ENCODE results near the gene MLLT6. TPM values are rescaled to one million over a fixed set of nuclear protein-coding genes. Genes with fewer than 3 reads are reported as not detected.

The MLLT6 gene
- total and polyA plus RNA-seq, 2 of the 13 experiments (the other 11 are each of a cell fraction or from before 2014, with no cell fraction given) = 50.7 to 69.5 TPM

DNA sequence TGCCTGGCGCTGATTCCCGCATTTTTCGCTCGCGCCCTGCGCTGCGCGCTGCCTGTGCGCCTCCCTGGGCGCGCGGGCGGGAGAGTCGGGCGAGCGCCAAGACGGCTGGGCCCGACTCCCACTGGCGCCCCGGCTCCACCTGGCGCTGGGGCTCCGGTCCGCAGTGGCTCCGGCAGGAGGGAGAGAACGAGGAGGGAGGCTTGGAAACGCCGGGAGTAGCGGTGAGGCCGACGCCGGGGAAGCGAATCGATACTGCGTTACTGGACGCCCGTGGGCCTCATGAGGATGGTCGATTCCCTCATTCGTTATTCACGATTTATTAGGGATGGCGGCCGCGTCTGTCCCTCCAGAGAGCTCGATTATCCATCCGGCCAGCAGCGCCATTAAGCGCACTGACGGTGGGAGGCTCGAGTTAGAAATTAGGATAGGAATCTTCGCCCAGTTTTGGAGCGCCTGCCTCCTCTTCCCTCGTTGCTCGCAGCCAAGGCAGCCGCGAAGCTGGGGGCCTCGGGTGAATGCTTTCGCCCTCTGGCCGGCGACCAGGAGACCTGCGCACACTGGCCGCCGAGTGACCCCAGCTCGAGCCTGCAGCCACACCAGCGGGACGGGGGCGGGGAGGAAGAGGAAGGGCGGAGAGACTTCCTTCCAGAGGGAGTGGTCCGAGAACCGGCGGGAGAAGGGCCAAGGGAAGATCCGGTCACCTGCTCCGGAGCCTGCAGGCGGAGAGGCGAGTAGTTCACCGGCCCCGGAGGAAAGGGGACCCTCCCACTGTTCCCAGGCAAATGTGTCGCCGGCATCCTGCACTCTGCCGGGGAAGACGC, 44.4 kb downstream of the MLLT6 start (continued):
- TF ChIP-seq ZBTB43 (CRISPR knock-in tag; conservative IDR thresholded peaks at IDR 0.05) (peak; percentile 86; the same call in 1 of the 2 replicates), ZNF281 (CRISPR knock-in tag; IDR thresholded peaks at IDR 0.05; ENCODE audit: borderline replicate concordance) (no peak; the same call in 1 of the 2 replicates), RXRB (CRISPR knock-in tag; IDR thresholded peaks at IDR 0.05; ENCODE audit: borderline replicate concordance) (no peak; the same call in 1 of the 2 replicates), SRY (CRISPR knock-in tag; IDR thresholded peaks at IDR 0.05) (peak; percentile 52; the same call in 1 of the 2 replicates), DDIT3 (CRISPR knock-in tag; IDR thresholded peaks at IDR 0.05) (no peak), PLSCR1 (CRISPR knock-in tag; IDR thresholded peaks at IDR 0.05; ENCODE audit: borderline replicate concordance) (no peak), NFYC (CRISPR knock-in tag; IDR thresholded peaks at IDR 0.05) (peak; percentile 46)
- TF ChIP-seq, protein P1, sequence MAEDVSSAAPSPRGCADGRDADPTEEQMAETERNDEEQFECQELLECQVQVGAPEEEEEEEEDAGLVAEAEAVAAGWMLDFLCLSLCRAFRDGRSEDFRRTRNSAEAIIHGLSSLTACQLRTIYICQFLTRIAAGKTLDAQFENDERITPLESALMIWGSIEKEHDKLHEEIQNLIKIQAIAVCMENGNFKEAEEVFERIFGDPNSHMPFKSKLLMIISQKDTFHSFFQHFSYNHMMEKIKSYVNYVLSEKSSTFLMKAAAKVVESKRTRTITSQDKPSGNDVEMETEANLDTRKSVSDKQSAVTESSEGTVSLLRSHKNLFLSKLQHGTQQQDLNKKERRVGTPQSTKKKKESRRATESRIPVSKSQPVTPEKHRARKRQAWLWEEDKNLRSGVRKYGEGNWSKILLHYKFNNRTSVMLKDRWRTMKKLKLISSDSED (CRISPR knock-in tag; IDR thresholded peaks at IDR 0.05) = no peak
- TF ChIP-seq, protein P2, sequence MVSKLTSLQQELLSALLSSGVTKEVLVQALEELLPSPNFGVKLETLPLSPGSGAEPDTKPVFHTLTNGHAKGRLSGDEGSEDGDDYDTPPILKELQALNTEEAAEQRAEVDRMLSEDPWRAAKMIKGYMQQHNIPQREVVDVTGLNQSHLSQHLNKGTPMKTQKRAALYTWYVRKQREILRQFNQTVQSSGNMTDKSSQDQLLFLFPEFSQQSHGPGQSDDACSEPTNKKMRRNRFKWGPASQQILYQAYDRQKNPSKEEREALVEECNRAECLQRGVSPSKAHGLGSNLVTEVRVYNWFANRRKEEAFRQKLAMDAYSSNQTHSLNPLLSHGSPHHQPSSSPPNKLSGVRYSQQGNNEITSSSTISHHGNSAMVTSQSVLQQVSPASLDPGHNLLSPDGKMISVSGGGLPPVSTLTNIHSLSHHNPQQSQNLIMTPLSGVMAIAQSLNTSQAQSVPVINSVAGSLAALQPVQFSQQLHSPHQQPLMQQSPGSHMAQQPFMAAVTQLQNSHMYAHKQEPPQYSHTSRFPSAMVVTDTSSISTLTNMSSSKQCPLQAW (CRISPR knock-in tag; IDR thresholded peaks at IDR 0.05) = peak; percentile 85; the same call in 1 of the 2 replicates
- TF ChIP-seq, protein P3, sequence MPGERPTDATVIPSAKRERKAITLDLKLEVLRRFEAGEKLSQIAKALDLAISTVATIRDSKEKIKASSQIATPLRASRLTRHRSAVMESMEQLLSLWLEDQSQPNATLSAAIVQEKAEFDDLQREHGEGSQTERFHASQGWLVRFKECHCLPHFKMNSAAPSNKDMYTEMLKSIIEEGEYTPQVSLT (CRISPR knock-in tag; IDR thresholded peaks at IDR 0.05; ENCODE audit: borderline replicate concordance, low read depth) = 0 out of 2 replicates have a peak, but pooled peaks have one; percentile 89
- TF ChIP-seq, protein P4, sequence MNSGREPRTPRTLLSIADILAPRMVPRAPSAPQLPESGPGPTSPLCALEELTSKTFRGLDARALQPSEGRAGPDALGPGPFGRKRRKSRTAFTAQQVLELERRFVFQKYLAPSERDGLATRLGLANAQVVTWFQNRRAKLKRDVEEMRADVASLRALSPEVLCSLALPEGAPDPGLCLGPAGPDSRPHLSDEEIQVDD (CRISPR knock-in tag; IDR thresholded peaks at IDR 0.05; ENCODE audit: borderline replicate concordance) = peak; percentile 79

All from HepG2 (cell line).